ENCODE results near the gene SPOCK1.

DNA sequence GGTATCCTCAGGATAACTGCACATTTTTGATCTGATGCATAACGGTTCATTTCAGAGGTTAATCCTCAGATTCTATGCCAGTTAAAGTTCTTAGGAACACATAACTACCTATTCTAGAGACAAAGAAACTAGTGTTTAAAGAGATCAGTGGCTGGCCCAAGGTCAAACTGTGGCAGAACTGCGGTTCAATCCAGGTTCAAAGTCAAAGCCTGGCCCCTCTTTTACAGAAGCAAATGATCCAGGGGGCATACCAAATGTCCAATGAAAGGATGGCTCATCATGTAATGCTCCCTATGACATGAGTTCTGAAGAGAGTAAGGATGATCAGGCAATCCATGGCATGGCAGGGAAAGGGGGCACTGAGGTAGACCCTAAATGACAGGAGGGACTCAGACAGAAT lies 283.3 kb downstream of the SPOCK1 start:
- TF ChIP-seq POLR2A (IDR thresholded peaks at IDR 0.05; ENCODE audit: low read depth, low read length) (no peak), CTCF (conservative IDR thresholded peaks at IDR 0.05; ENCODE audit: low read depth, low read length) (no peak), MAZ (IDR thresholded peaks at IDR 0.05; ENCODE audit: borderline replicate concordance, low read depth, low read length) (no peak)

Measured in IMR-90 (cell line).